ENCODE results near the gene MED12L.

DNA sequence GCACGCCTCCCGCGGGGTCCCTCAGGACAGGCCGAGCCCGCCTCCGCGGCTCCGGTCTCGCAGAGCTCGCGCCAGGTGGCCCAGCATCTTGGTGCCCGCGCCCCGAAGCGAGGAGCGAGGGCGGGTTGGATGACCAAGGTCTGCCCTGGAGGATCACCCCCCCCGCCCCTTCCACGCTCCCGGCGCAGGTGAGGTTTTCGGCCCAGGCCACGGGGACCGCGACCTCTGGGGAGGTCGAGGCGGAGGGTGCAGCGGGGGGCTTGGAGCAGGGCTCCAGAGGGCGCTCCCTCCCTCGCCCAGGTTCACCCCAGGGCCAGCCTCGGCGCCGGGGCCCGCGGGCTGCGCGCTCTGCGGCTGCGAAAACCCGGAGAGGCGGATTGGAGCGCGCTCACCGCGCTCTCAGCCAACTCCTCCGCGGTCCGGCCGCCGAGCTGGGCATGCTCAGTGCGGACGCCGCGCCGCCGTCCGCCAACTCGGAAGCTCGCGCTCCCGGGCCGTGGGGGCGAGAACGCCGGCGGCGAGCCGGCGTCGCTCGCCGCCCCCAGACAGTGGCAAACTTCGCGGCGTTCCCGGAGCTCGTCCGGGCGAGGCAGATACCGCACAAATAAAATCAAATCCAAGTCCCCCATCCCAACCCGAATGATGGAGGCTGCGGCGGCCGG, at the start of gene MED12L:
- TF ChIP-seq, protein P1, sequence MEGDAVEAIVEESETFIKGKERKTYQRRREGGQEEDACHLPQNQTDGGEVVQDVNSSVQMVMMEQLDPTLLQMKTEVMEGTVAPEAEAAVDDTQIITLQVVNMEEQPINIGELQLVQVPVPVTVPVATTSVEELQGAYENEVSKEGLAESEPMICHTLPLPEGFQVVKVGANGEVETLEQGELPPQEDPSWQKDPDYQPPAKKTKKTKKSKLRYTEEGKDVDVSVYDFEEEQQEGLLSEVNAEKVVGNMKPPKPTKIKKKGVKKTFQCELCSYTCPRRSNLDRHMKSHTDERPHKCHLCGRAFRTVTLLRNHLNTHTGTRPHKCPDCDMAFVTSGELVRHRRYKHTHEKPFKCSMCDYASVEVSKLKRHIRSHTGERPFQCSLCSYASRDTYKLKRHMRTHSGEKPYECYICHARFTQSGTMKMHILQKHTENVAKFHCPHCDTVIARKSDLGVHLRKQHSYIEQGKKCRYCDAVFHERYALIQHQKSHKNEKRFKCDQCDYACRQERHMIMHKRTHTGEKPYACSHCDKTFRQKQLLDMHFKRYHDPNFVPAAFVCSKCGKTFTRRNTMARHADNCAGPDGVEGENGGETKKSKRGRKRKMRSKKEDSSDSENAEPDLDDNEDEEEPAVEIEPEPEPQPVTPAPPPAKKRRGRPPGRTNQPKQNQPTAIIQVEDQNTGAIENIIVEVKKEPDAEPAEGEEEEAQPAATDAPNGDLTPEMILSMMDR (IDR thresholded peaks at IDR 0.05), result no peak
- no peak for TF ChIP-seq EP300 (IDR thresholded peaks at IDR 0.05)
- peak in 1 of 2 donors; percentile 64 for TF ChIP-seq POLR2AphosphoS5 (IDR thresholded peaks at IDR 0.05)
